GM10266 (cell line): ENCODE data around the gene FBXO10.
"Not testable (repeated sequence)": the region's sequence is repeated elsewhere in the genome, so short reads cannot be mapped to it uniquely, and the experiment has no call there.

ENCODE experiments used
- DNase-seq: peaks from one replicate; pipeline ENCODE4 v3.0.0; 2012; ENCODE audit errors: extremely low spot score
- CTCF ChIP-seq: IDR thresholded peaks from 2 replicates; pipeline ENCODE4 v1.5.1; 2012; ENCODE audit warnings: mild to moderate bottlenecking, low read depth; ENCODE audit not compliant: control insufficient read depth, insufficient read depth; ENCODE audit errors: missing control alignments

Gene FBXO10

DNA sequence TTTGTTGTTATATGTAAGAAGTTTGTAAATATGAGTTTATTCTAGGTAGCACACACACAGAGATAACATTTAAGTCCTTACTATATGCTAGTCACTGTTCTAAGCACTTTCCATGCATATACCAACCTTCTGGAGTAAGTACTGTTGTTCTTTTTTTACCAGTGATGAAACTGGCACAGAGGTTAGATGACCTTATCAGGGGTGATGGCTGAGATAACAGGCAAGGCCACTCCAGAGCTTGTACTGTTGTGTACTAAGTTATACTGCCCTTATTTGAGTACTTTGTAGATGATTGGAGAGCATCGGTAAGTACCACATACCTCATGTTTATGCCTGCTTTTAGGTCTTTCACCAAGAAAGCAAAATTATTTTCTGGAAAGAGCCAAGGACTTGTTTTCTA, 84.2 kb downstream of the FBXO10 start:
- TF ChIP-seq CTCF, result no peak
- DNase-seq, result no peak

DNA sequence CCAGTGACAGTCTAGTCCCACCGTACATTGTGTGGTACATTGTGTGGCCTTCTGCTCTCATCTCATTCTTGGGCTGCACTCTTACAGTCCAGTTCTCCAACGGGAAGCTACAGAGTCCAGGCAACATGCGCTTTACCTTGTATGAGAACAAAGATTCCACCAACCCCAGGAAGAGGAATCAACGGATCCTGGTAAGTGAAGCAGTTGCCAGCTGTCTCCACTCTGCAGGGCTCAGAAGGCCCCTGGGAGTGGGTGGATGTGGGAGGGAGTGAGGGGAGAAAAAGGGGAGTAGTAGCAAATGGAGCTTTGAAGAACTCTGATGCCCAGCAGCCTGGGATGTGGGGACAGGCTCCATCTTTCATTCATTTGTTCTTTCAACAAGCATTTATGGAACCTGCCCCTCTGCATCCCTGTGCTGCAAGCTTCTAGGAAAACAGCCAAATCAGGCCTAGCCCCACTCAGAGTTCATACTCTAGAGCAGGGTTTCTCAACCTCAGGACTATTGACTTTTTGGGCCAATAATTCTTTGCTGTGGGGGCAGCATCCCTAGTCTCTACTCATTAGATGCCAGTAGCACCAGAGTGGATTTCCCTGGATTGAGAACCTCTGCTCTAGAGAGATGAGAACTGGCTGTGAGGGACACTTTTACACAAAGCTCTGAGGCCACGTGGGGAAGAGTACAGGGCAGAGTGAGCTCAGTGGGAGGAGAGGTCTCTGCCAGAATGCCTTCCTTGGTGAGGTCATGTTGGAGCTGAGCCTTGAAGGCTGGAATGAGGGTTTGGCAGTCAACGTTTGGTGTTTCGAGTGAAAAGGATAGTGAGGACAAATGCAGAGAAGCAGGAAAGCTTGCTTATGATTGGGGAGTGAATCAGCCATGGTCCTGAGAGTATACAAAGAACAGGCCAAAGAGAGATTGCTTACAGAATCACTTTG, 89.3 kb downstream of the FBXO10 start:
- no peak for DNase-seq
- no peak for TF ChIP-seq CTCF

- no peak for TF ChIP-seq CTCF
- no peak for DNase-seq
These were observed 89.9 kb downstream of the FBXO10 start for GRCh38 chr9:37486256-37486615.

DNA sequence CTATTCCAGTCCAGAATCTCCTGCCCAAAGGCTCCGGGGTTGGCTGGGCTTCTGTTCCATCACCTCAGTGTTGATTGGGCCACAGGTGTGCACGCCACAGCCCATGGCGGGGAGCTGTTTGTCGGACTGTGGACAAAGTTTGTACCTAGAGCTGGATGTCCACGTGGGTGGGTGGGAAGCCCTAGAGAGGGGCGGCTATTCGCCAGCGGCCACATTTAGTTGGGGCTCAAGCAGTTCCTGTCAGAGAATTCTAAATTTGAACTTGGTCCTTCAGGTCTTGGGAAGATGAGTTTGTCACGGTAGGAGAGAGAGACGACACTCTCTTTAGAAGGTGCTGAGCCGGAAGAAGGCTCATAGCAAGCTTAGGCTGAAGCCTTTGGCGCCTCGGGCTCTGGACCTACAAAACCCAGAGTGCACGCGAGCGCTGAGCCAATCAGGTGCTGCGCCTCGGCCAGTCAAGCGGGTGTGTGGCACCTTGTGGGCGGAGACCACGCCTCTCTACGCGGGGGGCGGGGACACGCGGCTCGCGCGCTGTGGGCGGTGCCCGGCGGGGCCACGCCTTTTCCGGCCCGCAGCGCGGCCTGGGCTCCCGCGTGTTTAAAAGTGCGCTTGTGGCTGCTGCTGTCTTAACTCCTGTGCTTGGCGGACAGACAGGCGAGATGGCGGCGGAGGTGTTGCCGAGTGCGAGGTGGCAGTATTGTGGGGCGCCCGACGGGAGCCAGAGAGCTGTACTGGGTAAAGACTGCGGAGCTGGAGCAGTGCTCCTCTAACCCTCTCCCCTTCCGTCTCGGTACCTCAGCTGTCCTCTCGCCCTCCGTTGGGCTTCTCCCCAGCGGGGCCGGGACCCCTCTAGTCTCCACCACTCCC, 90.6 kb downstream of the FBXO10 start, which contains the start of gene POLR1E:
TSS of gene POLR1E (plus strand) at position 560 of the 867 bp plus-strand sequence. CDS start at position 660, 100 bp downstream.
- no peak for TF ChIP-seq CTCF
- DNase-seq, result peak; percentile 97

GRCh38 chr9:37480759-37481158, 95.4 kb downstream of the FBXO10 start:
- DNase-seq, result no peak
- TF ChIP-seq CTCF, result no peak

DNA sequence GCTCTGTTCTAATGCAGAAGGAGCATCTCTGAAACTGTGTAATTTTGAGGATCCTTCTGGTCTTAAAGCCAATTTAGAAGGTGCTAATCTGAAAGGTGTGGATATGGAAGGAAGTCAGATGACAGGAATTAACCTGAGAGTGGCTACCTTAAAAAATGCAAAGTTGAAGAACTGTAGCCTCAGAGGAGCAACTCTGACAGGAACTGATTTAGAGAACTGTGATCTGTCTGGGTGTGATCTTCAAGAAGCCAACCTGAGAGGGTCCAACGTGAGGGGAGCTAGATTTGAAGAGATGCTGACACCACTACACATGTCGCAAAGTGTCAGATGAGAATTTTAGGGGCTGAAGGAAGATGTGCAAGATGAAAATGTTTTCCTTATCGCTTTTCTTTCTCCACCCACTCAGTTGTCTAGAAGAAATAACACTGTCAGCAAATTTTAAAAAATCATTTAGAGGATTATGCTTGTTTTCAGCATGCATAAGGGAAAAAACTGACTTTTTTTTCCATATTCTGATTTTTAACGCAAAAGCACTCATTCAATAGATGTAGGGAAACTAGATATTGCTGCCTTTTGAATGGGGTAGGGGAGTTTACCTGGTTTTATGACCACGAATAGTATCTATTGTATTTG, 98.1 kb downstream of the FBXO10 start:
- DNase-seq, result not testable (repeated sequence)

DNA sequence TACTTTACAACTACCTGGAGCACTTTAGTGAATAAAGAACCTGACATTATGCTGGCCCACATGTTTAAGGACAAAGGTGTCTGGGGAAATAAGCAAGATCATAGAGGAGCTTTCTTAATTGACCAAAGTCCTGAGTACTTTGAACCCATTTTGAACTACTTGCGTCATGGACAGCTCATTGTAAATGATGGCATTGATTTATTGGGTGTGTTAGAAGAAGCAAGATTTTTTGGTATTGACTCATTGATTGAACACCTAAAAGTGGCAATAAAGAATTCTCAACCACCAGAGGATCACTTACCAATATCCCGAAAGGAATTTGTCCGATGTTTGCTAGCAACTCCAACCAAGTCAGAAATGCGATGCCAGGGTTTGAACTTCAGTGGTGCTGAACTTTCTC, 98.7 kb downstream of the FBXO10 start:
- not testable (repeated sequence) for DNase-seq
